ENCODE measurements around the gene RBP3. TPM values are rescaled to one million over a fixed set of nuclear protein-coding genes. Genes with fewer than 3 reads are reported as not detected.

The RBP3 gene
- polyA plus RNA-seq, 1 donor from 2014 or later, result not detected

GRCh38 chr10:47354165-47354564 lies 6.0 kb downstream of the RBP3 start:
- no peak for TF ChIP-seq TAF1 (IDR thresholded peaks at IDR 0.05; ENCODE audit: low read depth)
- no peak for TF ChIP-seq POLR2AphosphoS5 (IDR thresholded peaks at IDR 0.05)
- no peak for TF ChIP-seq EP300 (conservative IDR thresholded peaks at IDR 0.05; ENCODE audit: poor library complexity, severe bottlenecking)
- TF ChIP-seq REST (IDR thresholded peaks at IDR 0.05; ENCODE audit: borderline replicate concordance), result no peak
- no peak for TF ChIP-seq RAD21 (conservative IDR thresholded peaks at IDR 0.05)
- TF ChIP-seq CTCF (IDR thresholded peaks at IDR 0.05; ENCODE audit: poor library complexity, severe bottlenecking), result no peak
- no peak for TF ChIP-seq SMC3 (conservative IDR thresholded peaks at IDR 0.05; ENCODE audit: poor library complexity)
- no peak for TF ChIP-seq EZH2 (IDR thresholded peaks at IDR 0.05; ENCODE audit: borderline replicate concordance, insufficient read depth, low read length, poor library complexity, severe bottlenecking)
- TF ChIP-seq MXI1 (conservative IDR thresholded peaks at IDR 0.05; ENCODE audit: poor library complexity, severe bottlenecking), result no peak
- no peaks in the 10 kb centered on the region for H4K20me1 ChIP-seq (ENCODE audit: insufficient read depth)
- H3K9ac ChIP-seq (ENCODE audit: low read length), result no peak overlapping the region
- H3F3A ChIP-seq (ENCODE audit: insufficient read depth, low read length, poor library complexity, severe bottlenecking), result no peaks in the 10 kb centered on the region
- H3K9me3 ChIP-seq (ENCODE audit: low read length), result no peaks in the 10 kb centered on the region
- H3K27ac ChIP-seq (ENCODE audit: low read length), result no peak overlapping the region
- H3K36me3 ChIP-seq (ENCODE audit: insufficient read depth, low read length), result no peaks in the 10 kb centered on the region
- no peaks in the 10 kb centered on the region for H3K9me2 ChIP-seq (ENCODE audit: insufficient read depth, low read length)
- no peak overlapping the region for H3K4me3 ChIP-seq (ENCODE audit: low read length)
- H3K27me3 ChIP-seq (ENCODE audit: insufficient read depth, low read depth, low read length), result no peaks in the 10 kb centered on the region
- H2AFZ ChIP-seq (ENCODE audit: low read depth, low read length), result no peak overlapping the region
- no peaks in the 10 kb centered on the region for H3K79me2 ChIP-seq (replicated peaks; ENCODE audit: insufficient read depth, low read length)
- no peak overlapping the region for H3K4me2 ChIP-seq (ENCODE audit: low read length)

- Histone ChIP-seq H3K79me2 (replicated peaks; ENCODE audit: insufficient read depth, low read length) (no peaks in the 10 kb centered on the region), H3K9me3 (ENCODE audit: low read length) (no peaks in the 10 kb centered on the region), H3K27me3 (ENCODE audit: insufficient read depth, low read depth, low read length) (no peaks in the 10 kb centered on the region), H3K9ac (ENCODE audit: low read length) (no peak overlapping the region), H3K4me3 (ENCODE audit: low read length) (no peak overlapping the region), H4K20me1 (ENCODE audit: insufficient read depth) (no peaks in the 10 kb centered on the region), H2AFZ (ENCODE audit: low read depth, low read length) (no peak overlapping the region), H3K9me2 (ENCODE audit: insufficient read depth, low read length) (no peaks in the 10 kb centered on the region), H3K4me2 (ENCODE audit: low read length) (no peak overlapping the region), H3F3A (ENCODE audit: insufficient read depth, low read length, poor library complexity, severe bottlenecking) (no peaks in the 10 kb centered on the region), H3K36me3 (ENCODE audit: insufficient read depth, low read length) (no peaks in the 10 kb centered on the region), H3K27ac (ENCODE audit: low read length) (no peak overlapping the region)
- TF ChIP-seq CTCF (IDR thresholded peaks at IDR 0.05; ENCODE audit: poor library complexity, severe bottlenecking) (no peak), SMC3 (conservative IDR thresholded peaks at IDR 0.05; ENCODE audit: poor library complexity) (no peak), EZH2 (IDR thresholded peaks at IDR 0.05; ENCODE audit: borderline replicate concordance, insufficient read depth, low read length, poor library complexity, severe bottlenecking) (no peak), POLR2AphosphoS5 (IDR thresholded peaks at IDR 0.05) (no peak), EP300 (conservative IDR thresholded peaks at IDR 0.05; ENCODE audit: poor library complexity, severe bottlenecking) (no peak), MXI1 (conservative IDR thresholded peaks at IDR 0.05; ENCODE audit: poor library complexity, severe bottlenecking) (no peak), REST (IDR thresholded peaks at IDR 0.05; ENCODE audit: borderline replicate concordance) (no peak)
Measured at GRCh38 chr10:47354900-47355299, 6.7 kb downstream of the RBP3 start.

Measured in neural cell (in vitro differentiated cells).